Left renal pelvis (tissue), 4 donors: ENCODE measurements around the gene ZNF200. TPM values are rescaled to one million over a fixed set of nuclear protein-coding genes. Genes with fewer than 3 reads are reported as not detected.

Source experiments
- DNase-seq, 4 donors: peaks; one replicate each; pipeline ENCODE4 v3.0.0-alpha.2; 2013; ENCODE audit warnings: low read depth in 4 of 4, low spot score in 3 of 4
- polyA plus RNA-seq, 4 donors: library from polyadenylated mRNA; unstranded; fragments of 120-200 nt; gene quantifications; one replicate each; pipeline ENCODE4 v1.2.1, GENCODE V29; 2013; ENCODE audit not compliant: insufficient read length in 4 of 4

ZNF200 gene
- polyA plus RNA-seq, 4 donors: 12.0 to 14.9 (median 13.5) TPM

GRCh38 chr16:3256146-3256865 is 21.3 kb upstream of the ZNF200 start, which contains the start of gene MEFV:
TSS of gene MEFV (minus strand) at chr16:3256633. CDS start at chr16:3256587, 46 bp downstream.
- no peak for DNase-seq

GRCh38 chr16:3254309-3254708 is 19.4 kb upstream of the ZNF200 start:
- no peak for DNase-seq

- no peak for DNase-seq
Measured at GRCh38 chr16:3252967-3253366, 18.0 kb upstream of the ZNF200 start.

GRCh38 chr16:3249451-3249850 is 14.5 kb upstream of the ZNF200 start:
- no peak for DNase-seq

GRCh38 chr16:3249020-3249419 is 14.1 kb upstream of the ZNF200 start:
- no peak for DNase-seq

GRCh38 chr16:3248596-3248995 is 13.6 kb upstream of the ZNF200 start:
- no peak for DNase-seq

- no peak for DNase-seq
Measured at GRCh38 chr16:3246876-3247275, 11.9 kb upstream of the ZNF200 start.

GRCh38 chr16:3246002-3246401 is 11.0 kb upstream of the ZNF200 start:
- DNase-seq: no peak

- DNase-seq: no peak
Measured at GRCh38 chr16:3243882-3244281, 8.9 kb upstream of the ZNF200 start.

- no peak for DNase-seq
Measured at GRCh38 chr16:3242709-3243108, 7.8 kb upstream of the ZNF200 start.

- no peak for DNase-seq
Measured at GRCh38 chr16:3241761-3242160, 6.8 kb upstream of the ZNF200 start.

- DNase-seq: no peak
Measured at GRCh38 chr16:3235856-3236669, 1.1 kb upstream of the ZNF200 start.

GRCh38 chr16:3234543-3234856 is 458 bp downstream of the ZNF200 start:
- DNase-seq: no peak

- DNase-seq: no peak
Measured at GRCh38 chr16:3223913-3224515, 10.9 kb downstream of the ZNF200 start.

GRCh38 chr16:3220839-3221238 is 14.1 kb downstream of the ZNF200 start:
- DNase-seq: no peak

GRCh38 chr16:3216263-3216640 is 18.7 kb downstream of the ZNF200 start:
- DNase-seq: no peak

- DNase-seq: no peak
Measured at GRCh38 chr16:3215601-3216262, 19.2 kb downstream of the ZNF200 start.

GRCh38 chr16:3214904-3215600 is 19.9 kb downstream of the ZNF200 start:
- no peak for DNase-seq

GRCh38 chr16:3212567-3212966 is 22.4 kb downstream of the ZNF200 start:
- no peak for DNase-seq

GRCh38 chr16:3212006-3212405 is 23.0 kb downstream of the ZNF200 start:
- no peak for DNase-seq
